Measurements from ENCODE around the gene DDX31. TPM values are rescaled to one million over a fixed set of nuclear protein-coding genes. Genes with fewer than 3 reads are reported as not detected.

Gene DDX31
- total RNA-seq, 1 donor from 2014 or later, result 15.8 TPM

- Mint-ChIP-seq H3K27me3 (ENCODE audit: unreplicated experiment) (peaks cover 18% of the 10 kb centered on the region), H3K4me3 (ENCODE audit: unreplicated experiment) (no peak overlapping the region), H3K4me1 (ENCODE audit: unreplicated experiment) (peaks cover 26% of the 10 kb centered on the region), H3K9me3 (ENCODE audit: unreplicated experiment) (no peaks in the 10 kb centered on the region), H3K36me3 (ENCODE audit: low read depth, unreplicated experiment) (peaks cover 4% of the 10 kb centered on the region), H3K27ac (ENCODE audit: unreplicated experiment) (no peak overlapping the region)
- no peak for TF ChIP-seq CTCF (IDR thresholded peaks at IDR 0.05; ENCODE audit: unreplicated experiment)
- no peak for DNase-seq (ENCODE audit: low spot score)
Measured at GRCh38 chr9:132579427-132579798, 90.4 kb downstream of the DDX31 start.

GRCh38 chr9:132578367-132578932, 91.3 kb downstream of the DDX31 start:
- no peak for DNase-seq (ENCODE audit: low spot score)
- H3K36me3 Mint-ChIP-seq (ENCODE audit: low read depth, unreplicated experiment), result no peaks in the 10 kb centered on the region
- H3K27me3 Mint-ChIP-seq (ENCODE audit: unreplicated experiment), result peaks cover 18% of the 10 kb centered on the region
- H3K27ac Mint-ChIP-seq (ENCODE audit: unreplicated experiment), result no peak overlapping the region
- H3K4me3 Mint-ChIP-seq (ENCODE audit: unreplicated experiment), result no peak overlapping the region
- H3K4me1 Mint-ChIP-seq (ENCODE audit: unreplicated experiment), result peaks cover 18% of the 10 kb centered on the region
- no peak for TF ChIP-seq CTCF (IDR thresholded peaks at IDR 0.05; ENCODE audit: unreplicated experiment)
- no peaks in the 10 kb centered on the region for H3K9me3 Mint-ChIP-seq (ENCODE audit: unreplicated experiment)

DNA sequence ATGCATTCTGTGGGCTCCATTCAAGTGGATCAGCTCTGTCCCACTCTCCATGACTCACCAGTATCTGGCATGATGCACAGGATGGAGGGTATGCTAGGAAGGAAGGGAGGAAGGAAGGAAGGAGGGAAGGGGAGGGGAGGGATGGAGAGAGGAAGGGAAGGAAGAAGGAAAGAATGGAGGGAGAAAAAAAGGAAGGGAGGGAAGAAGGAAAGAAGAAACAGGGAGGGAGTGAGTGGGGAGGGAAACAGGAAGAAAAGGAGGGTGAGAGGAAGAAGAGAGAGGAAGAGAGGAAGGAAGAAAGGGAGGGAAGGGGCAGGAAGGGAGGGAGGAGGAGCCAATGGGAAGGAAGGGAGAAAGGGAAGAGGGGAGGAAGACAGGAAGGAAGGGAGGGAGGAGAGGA, 92.7 kb downstream of the DDX31 start:
- H3K36me3 Mint-ChIP-seq (ENCODE audit: low read depth, unreplicated experiment), result no peaks in the 10 kb centered on the region
- H3K9me3 Mint-ChIP-seq (ENCODE audit: unreplicated experiment), result no peaks in the 10 kb centered on the region
- no peak for TF ChIP-seq CTCF (IDR thresholded peaks at IDR 0.05; ENCODE audit: unreplicated experiment)
- no peak overlapping the region for H3K4me3 Mint-ChIP-seq (ENCODE audit: unreplicated experiment)
- no peak overlapping the region for H3K27ac Mint-ChIP-seq (ENCODE audit: unreplicated experiment)
- DNase-seq (ENCODE audit: low spot score), result no peak
- peaks cover 12% of the 10 kb centered on the region for H3K4me1 Mint-ChIP-seq (ENCODE audit: unreplicated experiment)
- H3K27me3 Mint-ChIP-seq (ENCODE audit: unreplicated experiment), result peaks cover 18% of the 10 kb centered on the region

GRCh38 chr9:132575811-132576210, 94.0 kb downstream of the DDX31 start:
- Mint-ChIP-seq H3K27ac (ENCODE audit: unreplicated experiment) (no peak overlapping the region), H3K9me3 (ENCODE audit: unreplicated experiment) (no peaks in the 10 kb centered on the region), H3K4me3 (ENCODE audit: unreplicated experiment) (no peak overlapping the region), H3K4me1 (ENCODE audit: unreplicated experiment) (peaks cover 2% of the 10 kb centered on the region), H3K27me3 (ENCODE audit: unreplicated experiment) (peaks cover 13% of the 10 kb centered on the region), H3K36me3 (ENCODE audit: low read depth, unreplicated experiment) (no peaks in the 10 kb centered on the region)
- no peak for DNase-seq (ENCODE audit: low spot score)
- no peak for TF ChIP-seq CTCF (IDR thresholded peaks at IDR 0.05; ENCODE audit: unreplicated experiment)

DNA sequence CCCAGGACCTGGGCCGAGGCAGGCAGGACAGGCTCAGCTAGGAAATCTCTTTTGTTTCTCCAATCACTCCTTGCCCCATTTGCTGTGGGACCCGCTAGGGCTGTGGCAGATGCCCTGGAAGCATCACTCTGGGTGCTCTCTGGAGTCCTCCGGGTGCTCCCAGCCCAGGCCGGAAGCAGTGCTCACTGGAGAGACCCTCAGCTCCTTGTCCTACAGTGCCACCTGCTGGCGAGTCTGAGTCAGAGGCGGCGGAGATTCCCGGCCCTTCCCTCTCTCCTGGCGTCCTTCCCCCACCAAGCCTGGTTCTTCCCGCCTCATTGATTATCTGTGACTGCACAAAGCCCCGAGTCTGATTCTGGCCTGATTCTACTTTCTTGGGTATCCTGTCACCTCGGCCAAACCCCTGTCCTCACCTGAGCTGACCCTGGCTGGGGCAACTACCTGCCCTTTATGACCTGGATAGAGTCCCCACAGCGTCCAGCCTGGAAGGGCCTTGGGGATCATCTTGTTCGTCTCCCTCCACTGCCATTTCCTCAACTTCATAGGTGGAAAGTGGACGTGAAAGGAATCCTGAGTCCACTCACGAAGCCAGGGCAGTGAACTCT, 94.7 kb downstream of the DDX31 start:
- H3K4me3 Mint-ChIP-seq (ENCODE audit: unreplicated experiment), result no peak overlapping the region
- H3K27me3 Mint-ChIP-seq (ENCODE audit: unreplicated experiment), result peaks cover 13% of the 10 kb centered on the region

More for the DNA sequence above, 94.7 kb downstream of the DDX31 start:
- peak; percentile 88 for DNase-seq (ENCODE audit: low spot score)
- TF ChIP-seq CTCF (IDR thresholded peaks at IDR 0.05; ENCODE audit: unreplicated experiment), result peak; percentile 57
- Mint-ChIP-seq H3K36me3 (ENCODE audit: low read depth, unreplicated experiment) (no peaks in the 10 kb centered on the region), H3K9me3 (ENCODE audit: unreplicated experiment) (no peaks in the 10 kb centered on the region), H3K27ac (ENCODE audit: unreplicated experiment) (no peak overlapping the region), H3K4me1 (ENCODE audit: unreplicated experiment) (peaks cover 2% of the 10 kb centered on the region)

All from endothelial cell (in vitro differentiated cells).